Mesenchymal stem cell (in vitro differentiated cells and primary cell): ENCODE measurements around the gene WSCD1.
A peak's percentile ranks its signal among the peaks of the same experiment; 100 is the strongest.

ENCODE experiments used
- DNase-seq: peaks from one replicate; pipeline ENCODE4 v3.0.0-alpha.2; 2013
- H2AFZ ChIP-seq: one replicate; pipeline ENCODE4 v1.6.1; 2013; ENCODE audit warnings: low read depth, mild to moderate bottlenecking, control low read depth, inconsistent platforms, low read length, moderate library complexity
- H2AK5ac ChIP-seq: 2 replicates; pipeline ENCODE4 v1.6.1; 2013; ENCODE audit warnings: low read length, moderate library complexity, mild to moderate bottlenecking, inconsistent platforms; ENCODE audit not compliant: severe bottlenecking
- H2BK120ac ChIP-seq: one replicate; pipeline ENCODE4 v1.6.1; 2013; ENCODE audit warnings: low read depth, mild to moderate bottlenecking, inconsistent platforms, low read length, moderate library complexity
- H2BK12ac ChIP-seq, 2 experiments: one replicate each; pipeline ENCODE4 v1.6.1; 2013; ENCODE audit warnings: inconsistent platforms in 2 of 2, low read length in 2 of 2, mild to moderate bottlenecking in 2 of 2, moderate library complexity in 2 of 2, control low read depth in 1 of 2
- H2BK15ac ChIP-seq: one replicate; pipeline ENCODE4 v1.6.1; 2013; ENCODE audit warnings: mild to moderate bottlenecking, low read depth, inconsistent platforms; ENCODE audit not compliant: poor library complexity, severe bottlenecking
- H2BK5ac ChIP-seq: 2 replicates; pipeline ENCODE4 v1.6.1; 2013; ENCODE audit warnings: low read depth, mild to moderate bottlenecking, low read length, control low read depth, inconsistent platforms; ENCODE audit not compliant: poor library complexity, severe bottlenecking
- H3K14ac ChIP-seq, 2 experiments: one replicate each; pipeline ENCODE4 v1.6.1; 2013; ENCODE audit warnings: inconsistent platforms in 2 of 2, low read length in 2 of 2, control low read depth in 1 of 2, mild to moderate bottlenecking in 1 of 2, moderate library complexity in 1 of 2
- H3K18ac ChIP-seq, 2 experiments: one replicate each; pipeline ENCODE4 v1.6.1; 2013; ENCODE audit warnings: inconsistent platforms in 2 of 2, low read length in 2 of 2, control low read depth in 1 of 2, low read depth in 1 of 2, mild to moderate bottlenecking in 1 of 2
- H3K23ac ChIP-seq, 2 experiments: one replicate each; pipeline ENCODE4 v1.6.1; 2013; ENCODE audit warnings: inconsistent platforms in 2 of 2, low read length in 2 of 2, mild to moderate bottlenecking in 2 of 2, moderate library complexity in 2 of 2, control low read depth in 1 of 2
- H3K27ac ChIP-seq: 2 replicates; pipeline ENCODE4 v1.5.1; 2013; ENCODE audit warnings: mild to moderate bottlenecking, moderate library complexity, low read length, control low read depth, inconsistent platforms; ENCODE audit not compliant: poor library complexity, severe bottlenecking
- H3K27me3 ChIP-seq, 2 experiments: 2 replicates each; pipeline versions ENCODE4 v1.6.1 to v1.7.0; 2013; ENCODE audit warnings: low read length in 2 of 2, mild to moderate bottlenecking in 2 of 2, moderate library complexity in 2 of 2, control low read depth in 1 of 2, inconsistent platforms in 1 of 2; ENCODE audit not compliant: control insufficient read depth in 1 of 2, insufficient read depth in 1 of 2
- H3K36me3 ChIP-seq, 2 experiments: 2 replicates each; pipeline versions ENCODE4 v1.6.1 to v1.7.0; 2013; ENCODE audit warnings: low read length in 2 of 2, control low read depth in 1 of 2, inconsistent platforms in 1 of 2, low read depth in 1 of 2, mild to moderate bottlenecking in 1 of 2; ENCODE audit not compliant: insufficient read depth in 2 of 2, control insufficient read depth in 1 of 2
- H3K4ac ChIP-seq, 2 experiments: one replicate each; pipeline ENCODE4 v1.6.1; 2013; ENCODE audit warnings: inconsistent platforms in 2 of 2, low read length in 2 of 2, mild to moderate bottlenecking in 2 of 2, moderate library complexity in 2 of 2, control low read depth in 1 of 2, low read depth in 1 of 2
- H3K4me1 ChIP-seq: 2 replicates; pipeline ENCODE4 v1.6.1; 2013; ENCODE audit warnings: low read depth, low read length, control low read depth; ENCODE audit not compliant: control insufficient read depth, insufficient read depth
- H3K4me2 ChIP-seq: 2 replicates; pipeline ENCODE4 v1.6.1; 2013; ENCODE audit warnings: low read length, mild to moderate bottlenecking, inconsistent platforms; ENCODE audit not compliant: poor library complexity, severe bottlenecking
- H3K4me3 ChIP-seq, 2 experiments: 2 replicates each; pipeline versions ENCODE4 v1.5.1 to v1.7.0; 2013; ENCODE audit warnings: low read length in 2 of 2, mild to moderate bottlenecking in 2 of 2, control low read depth in 1 of 2, low read depth in 1 of 2; ENCODE audit not compliant: insufficient read depth in 1 of 2
- H3K79me1 ChIP-seq: replicated peaks from 2 replicates; pipeline ENCODE4 v1.6.1; 2013; ENCODE audit warnings: mild to moderate bottlenecking, control low read depth, low read length, inconsistent platforms; ENCODE audit not compliant: poor library complexity, severe bottlenecking
- H3K9ac ChIP-seq: 2 replicates; pipeline ENCODE4 v1.7.0; 2013; ENCODE audit warnings: mild to moderate bottlenecking, low read length, moderate library complexity
- H3K9me3 ChIP-seq: 2 replicates; pipeline ENCODE4 v1.7.0; 2013; ENCODE audit warnings: mild to moderate bottlenecking, low read length; ENCODE audit not compliant: control insufficient read depth
- H4K8ac ChIP-seq: one replicate; pipeline ENCODE4 v1.6.1; 2013; ENCODE audit warnings: inconsistent platforms, mild to moderate bottlenecking, low read length, moderate library complexity
- H4K91ac ChIP-seq: one replicate; pipeline ENCODE4 v1.6.1; 2013; ENCODE audit warnings: mild to moderate bottlenecking, low read length, inconsistent platforms
- WGBS: methylation state at CpG from one replicate; pipeline ENCODE4 v1.1.7; 2013; ENCODE audit warnings: mixed read lengths; 5-methylcytosine and 5-hydroxymethylcytosine counted together

WSCD1 gene

GRCh38 chr17:6057562-6057961 lies 12.6 kb upstream of the WSCD1 start:
- peak overlapping the region in 1 of 2 experiments; percentile 34 for H2BK12ac ChIP-seq
- 73% methylated on average over 8 of the region's 8 CpGs for WGBS
- no peak overlapping the region for H3K18ac ChIP-seq
- peak overlapping the region in 1 of 2 experiments; percentile 46 for H3K23ac ChIP-seq
- H4K8ac ChIP-seq, result no peak overlapping the region
- DNase-seq, result no peak
- no peak overlapping the region for H2AK5ac ChIP-seq
- no peak overlapping the region for H3K14ac ChIP-seq
- H3K4me2 ChIP-seq, result no peak overlapping the region
- H2BK5ac ChIP-seq, result no peak overlapping the region
- no peak overlapping the region for H2AFZ ChIP-seq
- no peaks in the 10 kb centered on the region for H3K79me1 ChIP-seq
- no peak overlapping the region for H3K4me3 ChIP-seq
- no peak overlapping the region for H3K27ac ChIP-seq
- no peak overlapping the region for H2BK120ac ChIP-seq
- H3K36me3 ChIP-seq, result no peaks in the 10 kb centered on the region
- H3K4me1 ChIP-seq, result peaks cover 5% of the 10 kb centered on the region
- no peak overlapping the region for H3K4ac ChIP-seq
- H3K9ac ChIP-seq, result no peak overlapping the region
- no peaks in the 10 kb centered on the region for H3K9me3 ChIP-seq
- H3K27me3 ChIP-seq, result peaks cover 9 to 59% of the 10 kb centered on the region in 2 experiments
- H2BK15ac ChIP-seq, result no peak overlapping the region
- H4K91ac ChIP-seq, result no peak overlapping the region

- no peak overlapping the region for H4K91ac ChIP-seq
- H2BK120ac ChIP-seq, result no peak overlapping the region
- no peak overlapping the region for H2BK5ac ChIP-seq
- H2AFZ ChIP-seq, result no peak overlapping the region
- H2BK12ac ChIP-seq, result peak overlapping the region in 1 of 2 experiments; percentile 32
- no peak overlapping the region for H3K18ac ChIP-seq
- H4K8ac ChIP-seq, result no peak overlapping the region
- no peak overlapping the region for H3K14ac ChIP-seq
- no peak overlapping the region for H2BK15ac ChIP-seq
- no peak overlapping the region for H3K27ac ChIP-seq
- WGBS, result 81% methylated on average over 7 of the region's 8 CpGs
- H3K36me3 ChIP-seq, result no peaks in the 10 kb centered on the region
- H3K4ac ChIP-seq, result no peak overlapping the region
- H3K79me1 ChIP-seq, result no peaks in the 10 kb centered on the region
- DNase-seq, result no peak
- H2AK5ac ChIP-seq, result no peak overlapping the region
- peaks cover 13 to 61% of the 10 kb centered on the region in 2 experiments for H3K27me3 ChIP-seq
- no peak overlapping the region for H3K23ac ChIP-seq
- no peak overlapping the region for H3K4me3 ChIP-seq
- H3K4me1 ChIP-seq, result peaks cover 5% of the 10 kb centered on the region
- no peak overlapping the region for H3K4me2 ChIP-seq
- H3K9ac ChIP-seq, result no peak overlapping the region
- H3K9me3 ChIP-seq, result no peaks in the 10 kb centered on the region
Observed at GRCh38 chr17:6059406-6059805, 10.8 kb upstream of the WSCD1 start.

- Histone ChIP-seq H2AK5ac (no peak overlapping the region), H3K9me3 (no peaks in the 10 kb centered on the region), H2BK12ac (no peak overlapping the region), H3K23ac (no peak overlapping the region), H2BK120ac (no peak overlapping the region), H3K14ac (no peak overlapping the region), H3K9ac (no peak overlapping the region), H3K79me1 (no peaks in the 10 kb centered on the region), H3K4me2 (no peak overlapping the region), H3K18ac (no peak overlapping the region), H4K91ac (no peak overlapping the region), H3K4ac (no peak overlapping the region), H3K4me1 (peaks cover 5% of the 10 kb centered on the region), H2BK5ac (no peak overlapping the region), H2AFZ (no peak overlapping the region), H3K27ac (no peak overlapping the region), H2BK15ac (no peak overlapping the region), H3K36me3 (no peaks in the 10 kb centered on the region), H4K8ac (no peak overlapping the region), H3K27me3 (peaks cover 27 to 63% of the 10 kb centered on the region in 2 experiments), H3K4me3 (no peak overlapping the region)
- WGBS, result 5% methylated on average over 5 of the region's 5 CpGs
- DNase-seq, result peak; percentile 91
Observed at GRCh38 chr17:6061290-6061689, 8.9 kb upstream of the WSCD1 start.

GRCh38 chr17:6064868-6065267 lies 5.3 kb upstream of the WSCD1 start:
- Histone ChIP-seq H2AK5ac (no peak overlapping the region), H3K27ac (no peak overlapping the region)
- WGBS, result 69% methylated on average over 6 of the region's 6 CpGs

More at GRCh38 chr17:6064868-6065267, 5.3 kb upstream of the WSCD1 start:
- H3K23ac ChIP-seq, result no peak overlapping the region
- H3K79me1 ChIP-seq, result no peaks in the 10 kb centered on the region
- H3K4ac ChIP-seq, result no peak overlapping the region
- H4K8ac ChIP-seq, result no peak overlapping the region
- H3K4me1 ChIP-seq, result peaks cover 8% of the 10 kb centered on the region
- H3K4me2 ChIP-seq, result no peak overlapping the region
- H4K91ac ChIP-seq, result no peak overlapping the region
- H2AFZ ChIP-seq, result no peak overlapping the region
- H3K9ac ChIP-seq, result no peak overlapping the region
- no peaks in the 10 kb centered on the region for H3K9me3 ChIP-seq
- DNase-seq, result no peak
- H3K4me3 ChIP-seq, result peak overlapping the region in 1 of 2 experiments; percentile 9
- no peak overlapping the region for H2BK120ac ChIP-seq
- H2BK5ac ChIP-seq, result no peak overlapping the region
- no peak overlapping the region for H2BK12ac ChIP-seq
- peaks cover 53 to 71% of the 10 kb centered on the region in 2 experiments for H3K27me3 ChIP-seq
- H3K14ac ChIP-seq, result no peak overlapping the region
- no peak overlapping the region for H3K18ac ChIP-seq
- no peaks in the 10 kb centered on the region for H3K36me3 ChIP-seq
- no peak overlapping the region for H2BK15ac ChIP-seq
